HepG2 (cell line): ENCODE results near the gene UBE2Q2.

ENCODE experiments used
- ZNF121 ChIP-seq: sonication (generic); formaldehyde crosslinking; IDR thresholded peaks from 2 replicates; pipeline ENCODE4 v1.5.0; 2020; ENCODE audit warnings: mild to moderate bottlenecking, missing genetic modification reagents
- ZNF24 ChIP-seq: fragments of 450-650 bp; IDR thresholded peaks from 2 replicates; pipeline ENCODE4 v1.6.1; 2017; ENCODE audit warnings: antibody characterized with exemption, mild to moderate bottlenecking
- TF ChIP-seq, protein P1 (sequence below): sonication (generic); formaldehyde crosslinking; IDR thresholded peaks from 2 replicates; pipeline ENCODE4 v1.5.0; 2020; ENCODE audit warnings: mild to moderate bottlenecking, missing genetic modification reagents, moderate library complexity
- TF ChIP-seq, protein P2 (sequence below): sonication (generic); formaldehyde crosslinking; IDR thresholded peaks from 2 replicates; pipeline ENCODE4 v1.4.0; 2020; ENCODE audit warnings: missing genetic modification reagents

DNA sequence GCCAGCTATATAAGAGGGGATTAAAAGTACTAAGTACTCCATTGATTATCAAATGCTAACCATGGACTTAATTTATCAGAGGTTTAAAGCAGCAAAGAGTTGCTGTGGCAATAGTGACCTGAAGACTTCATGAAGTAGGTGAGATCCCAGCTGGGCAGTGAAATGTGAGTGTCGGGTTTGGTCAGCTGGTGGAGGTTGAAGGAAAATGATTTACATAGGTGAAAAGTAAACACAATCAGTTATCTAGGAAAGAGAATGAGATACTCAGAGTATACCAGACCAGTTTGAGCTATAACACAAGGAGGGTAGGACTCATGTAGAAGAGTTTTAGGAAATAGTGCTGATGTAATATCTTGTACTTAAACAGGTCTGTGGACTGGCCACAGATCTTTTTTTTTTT lies 43.9 kb downstream of the UBE2Q2 start:
- no peak for TF ChIP-seq ZNF121 (CRISPR knock-in tag)
- TF ChIP-seq, protein P1, sequence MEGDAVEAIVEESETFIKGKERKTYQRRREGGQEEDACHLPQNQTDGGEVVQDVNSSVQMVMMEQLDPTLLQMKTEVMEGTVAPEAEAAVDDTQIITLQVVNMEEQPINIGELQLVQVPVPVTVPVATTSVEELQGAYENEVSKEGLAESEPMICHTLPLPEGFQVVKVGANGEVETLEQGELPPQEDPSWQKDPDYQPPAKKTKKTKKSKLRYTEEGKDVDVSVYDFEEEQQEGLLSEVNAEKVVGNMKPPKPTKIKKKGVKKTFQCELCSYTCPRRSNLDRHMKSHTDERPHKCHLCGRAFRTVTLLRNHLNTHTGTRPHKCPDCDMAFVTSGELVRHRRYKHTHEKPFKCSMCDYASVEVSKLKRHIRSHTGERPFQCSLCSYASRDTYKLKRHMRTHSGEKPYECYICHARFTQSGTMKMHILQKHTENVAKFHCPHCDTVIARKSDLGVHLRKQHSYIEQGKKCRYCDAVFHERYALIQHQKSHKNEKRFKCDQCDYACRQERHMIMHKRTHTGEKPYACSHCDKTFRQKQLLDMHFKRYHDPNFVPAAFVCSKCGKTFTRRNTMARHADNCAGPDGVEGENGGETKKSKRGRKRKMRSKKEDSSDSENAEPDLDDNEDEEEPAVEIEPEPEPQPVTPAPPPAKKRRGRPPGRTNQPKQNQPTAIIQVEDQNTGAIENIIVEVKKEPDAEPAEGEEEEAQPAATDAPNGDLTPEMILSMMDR (CRISPR knock-in tag), result no peak
- TF ChIP-seq ZNF24, result no peak
- TF ChIP-seq, protein P2, sequence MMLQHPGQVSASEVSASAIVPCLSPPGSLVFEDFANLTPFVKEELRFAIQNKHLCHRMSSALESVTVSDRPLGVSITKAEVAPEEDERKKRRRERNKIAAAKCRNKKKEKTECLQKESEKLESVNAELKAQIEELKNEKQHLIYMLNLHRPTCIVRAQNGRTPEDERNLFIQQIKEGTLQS (CRISPR knock-in tag), result no peak
